Astrocyte (in vitro differentiated cells and primary cell): Measurements from ENCODE around the gene CHFR.

Source experiments
- EZH2 ChIP-seq: IDR thresholded peaks from 2 replicates; pipeline ENCODE4 v1.6.1; 2012; ENCODE audit warnings: mild to moderate bottlenecking, low read length, inconsistent platforms; ENCODE audit not compliant: insufficient read depth
- TF ChIP-seq, protein P1 (sequence below): IDR thresholded peaks from 2 replicates; pipeline ENCODE4 v1.5.1; 2011; ENCODE audit warnings: low read depth, mild to moderate bottlenecking, inconsistent platforms, low read length, moderate library complexity; ENCODE audit not compliant: insufficient read depth

DNA sequence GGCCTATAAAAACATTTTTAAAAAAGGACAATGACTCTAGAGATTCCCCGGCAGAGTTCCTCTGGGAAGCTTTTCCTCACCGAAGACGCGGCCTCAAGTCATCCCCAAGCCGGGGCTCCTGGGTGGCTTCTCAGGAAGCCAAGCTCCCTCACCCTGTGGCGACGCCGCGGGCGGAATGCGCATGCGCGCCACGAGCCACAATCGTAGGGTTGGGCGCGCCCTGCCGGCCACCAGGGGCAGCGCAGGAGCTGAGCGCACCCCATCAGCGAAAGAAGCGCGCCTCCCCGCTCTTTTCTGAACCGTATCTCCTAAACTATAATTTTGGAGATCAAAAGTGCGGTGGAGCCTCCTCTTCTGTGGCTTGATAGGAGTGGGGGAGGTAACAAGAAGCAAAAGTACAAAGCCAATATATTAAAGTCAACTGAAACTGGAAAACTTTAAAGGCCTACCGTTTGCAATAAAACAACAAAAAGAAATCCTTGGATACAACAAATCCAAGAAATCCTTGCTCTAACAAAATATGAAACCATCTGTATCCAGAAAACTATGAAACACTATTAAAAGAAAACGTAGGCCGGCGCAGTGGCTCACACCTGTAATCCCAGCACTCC lies 17.4 kb upstream of the CHFR start:
- TF ChIP-seq, protein P1, sequence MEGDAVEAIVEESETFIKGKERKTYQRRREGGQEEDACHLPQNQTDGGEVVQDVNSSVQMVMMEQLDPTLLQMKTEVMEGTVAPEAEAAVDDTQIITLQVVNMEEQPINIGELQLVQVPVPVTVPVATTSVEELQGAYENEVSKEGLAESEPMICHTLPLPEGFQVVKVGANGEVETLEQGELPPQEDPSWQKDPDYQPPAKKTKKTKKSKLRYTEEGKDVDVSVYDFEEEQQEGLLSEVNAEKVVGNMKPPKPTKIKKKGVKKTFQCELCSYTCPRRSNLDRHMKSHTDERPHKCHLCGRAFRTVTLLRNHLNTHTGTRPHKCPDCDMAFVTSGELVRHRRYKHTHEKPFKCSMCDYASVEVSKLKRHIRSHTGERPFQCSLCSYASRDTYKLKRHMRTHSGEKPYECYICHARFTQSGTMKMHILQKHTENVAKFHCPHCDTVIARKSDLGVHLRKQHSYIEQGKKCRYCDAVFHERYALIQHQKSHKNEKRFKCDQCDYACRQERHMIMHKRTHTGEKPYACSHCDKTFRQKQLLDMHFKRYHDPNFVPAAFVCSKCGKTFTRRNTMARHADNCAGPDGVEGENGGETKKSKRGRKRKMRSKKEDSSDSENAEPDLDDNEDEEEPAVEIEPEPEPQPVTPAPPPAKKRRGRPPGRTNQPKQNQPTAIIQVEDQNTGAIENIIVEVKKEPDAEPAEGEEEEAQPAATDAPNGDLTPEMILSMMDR = peak; percentile 39
- TF ChIP-seq EZH2 = no peak
